Measurements from ENCODE around the gene GAS6. TPM values are rescaled to one million over a fixed set of nuclear protein-coding genes. Genes with fewer than 3 reads are reported as not detected.

The GAS6 gene
- total RNA-seq, 2 donors from 2014 or later = 165 to 175 TPM

GRCh38 chr13:113890774-113891480 lies 27.1 kb upstream of the GAS6 start:
- intact Hi-C loops (cut with DNase I) = no loop called here
- ATAC-seq (no peak), DNase-seq (no peak)

GRCh38 chr13:113889467-113889866 lies 25.6 kb upstream of the GAS6 start:
- no peak for ATAC-seq
- intact Hi-C loops (cut with DNase I) = no loop called here
- no peak for DNase-seq

GRCh38 chr13:113888701-113889330 lies 24.9 kb upstream of the GAS6 start:
- DNase-seq = no peak
- ATAC-seq = no peak
- intact Hi-C loops (cut with DNase I) = no loop called here

- peak in 1 of 2 donors; percentile 75 for ATAC-seq
- no peak for DNase-seq
- intact Hi-C loops (cut with DNase I) = no loop called here
These were observed 23.9 kb upstream of the GAS6 start for GRCh38 chr13:113887700-113888201.

- DNase-seq (no peak), ATAC-seq (no peak)
- intact Hi-C loops (cut with DNase I) = no loop called here
These were observed 22.8 kb upstream of the GAS6 start for GRCh38 chr13:113886561-113887112.

DNA sequence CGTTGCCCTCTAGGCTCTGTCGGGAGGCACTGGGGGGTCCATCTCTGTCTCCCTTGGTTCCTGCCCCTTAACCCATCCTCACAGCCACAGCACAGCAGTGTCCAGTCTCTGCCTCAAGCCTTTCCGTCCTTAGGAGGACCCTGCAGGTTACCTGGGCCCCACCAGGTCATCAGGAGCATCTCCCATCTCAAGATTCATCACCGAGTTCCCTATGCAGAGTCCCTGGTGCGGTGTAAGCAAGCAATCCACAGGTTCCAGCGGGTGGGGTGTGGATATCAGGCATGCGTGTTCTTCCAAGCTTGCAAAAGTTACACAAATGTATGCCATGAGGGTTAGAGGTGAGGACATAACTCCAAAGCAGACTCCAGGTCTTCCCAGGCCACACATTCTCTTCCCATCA lies 20.9 kb upstream of the GAS6 start:
- DNase-seq = no peak
- ATAC-seq = no peak
- intact Hi-C loops (cut with DNase I) = no loop called here

- ATAC-seq = no peak
- intact Hi-C loops (cut with DNase I) = no loop called here
These were observed 20.3 kb upstream of the GAS6 start for GRCh38 chr13:113883921-113884804.

GRCh38 chr13:113883314-113883811 lies 19.5 kb upstream of the GAS6 start:
- intact Hi-C loops (cut with DNase I) = no loop called here

More at GRCh38 chr13:113883921-113884804, 20.3 kb upstream of the GAS6 start:
- DNase-seq = no peak

GRCh38 chr13:113882716-113883115 lies 18.8 kb upstream of the GAS6 start:
- peak in 1 of 2 donors; percentile 7 for ATAC-seq
- no peak for DNase-seq
- intact Hi-C loops (cut with DNase I) = no loop called here

More at GRCh38 chr13:113883314-113883811, 19.5 kb upstream of the GAS6 start:
- no peak for DNase-seq
- ATAC-seq = no peak

DNA sequence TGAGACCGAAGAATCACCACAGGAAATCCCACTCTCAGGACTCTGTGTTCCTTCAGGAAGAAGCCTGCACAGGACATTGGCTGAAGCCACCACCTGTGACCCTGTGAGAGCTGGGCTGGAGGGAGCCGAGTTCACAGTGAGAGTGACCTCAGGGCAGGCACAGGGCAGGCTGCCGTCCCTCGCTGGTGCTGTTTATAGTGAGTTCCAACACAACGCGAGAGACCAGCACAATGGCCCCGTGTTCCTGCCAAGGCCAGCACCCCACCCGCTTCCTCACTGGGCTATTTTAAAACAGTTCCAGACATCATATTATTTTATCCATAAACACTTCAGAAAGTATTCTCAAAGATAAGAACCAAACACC lies 18.4 kb upstream of the GAS6 start:
- intact Hi-C loops (cut with DNase I) = no loop called here
- peak; percentile 73 to 87 for ATAC-seq
- DNase-seq = peak; percentile 76

- intact Hi-C loops (cut with DNase I) = no loop called here
- DNase-seq (no peak), ATAC-seq (peak; percentile 52 to 54)
These were observed 17.9 kb upstream of the GAS6 start for GRCh38 chr13:113881614-113882266.

- intact Hi-C loops (cut with DNase I) = no loop called here
- DNase-seq (no peak), ATAC-seq (peak; percentile 19 to 28)
These were observed 17.1 kb upstream of the GAS6 start for GRCh38 chr13:113880651-113881611.

DNA sequence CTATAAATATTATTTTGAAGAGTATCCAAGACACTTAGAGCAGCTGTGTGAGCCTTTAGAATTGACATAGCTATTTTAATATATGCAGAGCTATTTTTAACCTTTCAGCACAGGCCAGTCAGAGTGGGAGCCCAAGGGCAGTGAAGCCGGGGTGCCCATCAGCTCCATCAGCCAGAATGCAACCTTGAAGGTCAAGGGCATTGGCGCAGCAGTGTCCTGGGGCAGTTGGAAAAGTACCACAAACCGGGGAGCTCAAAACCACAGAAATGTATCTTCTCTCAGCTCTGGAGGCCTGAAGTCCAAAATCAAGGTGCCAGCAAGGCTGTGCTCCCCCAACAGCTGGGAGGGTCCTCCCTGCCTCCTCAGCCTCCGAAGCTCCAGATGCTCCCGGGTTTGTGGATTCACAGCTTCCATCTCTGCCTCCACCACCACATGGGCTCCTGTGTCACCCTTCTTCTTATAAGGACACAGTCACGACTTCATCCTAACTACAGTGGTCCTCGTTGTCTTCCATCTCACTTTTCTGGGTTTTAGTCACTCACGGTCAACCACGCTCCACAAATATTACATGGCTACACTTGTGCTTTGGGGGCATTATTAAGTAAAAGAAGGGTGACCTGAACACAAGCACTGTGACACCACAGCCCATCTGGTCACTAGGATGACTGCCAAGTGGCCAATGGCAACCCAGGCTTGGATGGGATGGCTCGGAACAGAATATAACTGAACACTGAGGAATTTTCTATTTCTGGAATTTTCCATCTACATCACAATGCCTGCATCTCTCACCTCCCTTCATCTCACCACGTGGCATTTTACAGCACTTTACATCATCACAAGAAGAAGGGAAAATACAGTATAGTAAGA lies 15.9 kb upstream of the GAS6 start:
- DNase-seq (no peak), ATAC-seq (no peak)
- intact Hi-C loops (cut with DNase I) = no loop called here

DNA sequence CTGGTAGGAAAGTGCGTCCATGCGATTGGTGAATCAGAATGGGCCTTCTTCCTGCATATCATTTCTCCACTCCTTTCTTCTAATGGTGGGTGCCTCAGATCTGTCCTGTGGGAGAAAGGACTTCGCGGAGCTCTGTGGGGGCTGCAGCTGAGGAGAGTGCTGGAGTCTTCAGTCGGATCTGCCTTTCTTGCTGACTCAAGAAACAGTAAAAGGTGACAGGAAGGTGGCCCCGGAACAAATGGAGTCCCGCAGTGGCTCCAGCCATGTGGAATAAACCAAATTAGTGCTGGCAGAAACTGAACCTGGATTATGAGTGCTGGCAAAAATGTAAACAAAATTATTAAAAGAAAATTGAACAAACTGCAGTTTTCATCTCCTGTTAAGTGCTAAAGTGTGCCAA lies 15.1 kb upstream of the GAS6 start:
- DNase-seq (no peak), ATAC-seq (no peak)
- intact Hi-C loops (cut with DNase I) = no loop called here

DNA sequence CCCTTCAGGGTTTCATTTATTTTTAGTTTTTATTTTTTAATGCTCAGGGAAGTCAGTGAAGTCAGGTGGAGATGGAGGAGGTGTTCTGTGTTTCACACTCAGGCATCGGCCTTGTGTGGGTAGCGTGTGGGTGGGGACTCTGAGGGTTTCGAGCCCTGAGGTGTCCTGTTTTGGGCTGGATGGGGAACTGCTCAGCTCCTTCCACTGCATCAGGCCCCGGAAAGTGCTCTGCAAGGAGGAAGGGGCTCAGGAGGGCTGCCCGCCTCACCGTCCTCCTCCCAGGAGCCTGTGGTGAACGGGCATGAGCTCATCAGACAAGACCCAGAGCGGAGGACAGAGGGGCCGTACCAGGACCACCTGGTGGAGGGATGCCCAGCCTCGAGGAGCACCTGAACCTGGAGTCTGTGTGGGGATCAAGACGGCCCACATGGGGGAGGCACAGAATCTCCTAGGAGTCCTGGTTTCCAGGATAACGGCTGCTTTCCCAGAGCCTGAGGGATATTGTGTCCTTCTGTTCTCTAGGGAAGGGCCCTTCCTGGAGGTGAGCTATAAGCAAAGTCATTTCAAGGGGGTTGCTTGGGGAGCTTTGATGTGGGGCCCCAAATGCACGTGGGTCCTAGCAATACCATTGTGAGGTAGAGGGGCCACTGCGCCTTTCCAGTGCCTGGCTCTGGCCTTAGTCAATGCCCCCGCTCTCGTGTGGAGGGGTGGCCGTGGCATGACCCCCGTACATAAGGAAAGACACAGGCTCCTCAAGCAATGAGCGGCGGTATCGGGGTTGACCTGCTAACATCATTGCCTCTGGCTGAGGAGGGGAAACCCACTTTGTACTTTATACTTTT lies 13.5 kb upstream of the GAS6 start:
- no peak for DNase-seq
- intact Hi-C loops (cut with DNase I) = no loop called here
- ATAC-seq = no peak

Measured in left cardiac atrium (tissue), 4 donors.